H1 (cell line): Measurements from ENCODE around the gene TRIM28. TPM values are rescaled to one million over a fixed set of nuclear protein-coding genes. Genes with fewer than 3 reads are reported as not detected.

Experiments
- CTCF ChIA-PET: fragments of 300-600 bp; sonication (Branson Sonifier 250); formaldehyde crosslinking; loops from one replicate; lab custom pipeline; 2021; ENCODE audit not compliant: partially characterized antibody; lab: Charles Lee
- POLR2A ChIA-PET: fragments of 300-600 bp; sonication (Branson Sonifier 250); formaldehyde crosslinking; loops from one replicate; lab custom pipeline; 2021; ENCODE audit warnings: inconsistent platforms; ENCODE audit not compliant: partially characterized antibody; lab: Charles Lee
- DNase-seq, 2 experiments: peaks; one replicate each; pipeline versions ENCODE4 v3.0.0 to v3.0.0-alpha.2; 2010 to 2022; ENCODE audit warnings: low spot score in 2 of 2, low read depth in 1 of 2, mixed read lengths in 1 of 2
- FAIRE-seq: peaks from 2 replicates; lab custom pipeline; 2011; peaks lifted over from hg19 to GRCh38; lab: Jason Lieb, UNC
- H2AFZ ChIP-seq: 2 replicates; pipeline ENCODE4 v1.8.1; 2012; ENCODE audit warnings: low read length, inconsistent platforms
- H2AK5ac ChIP-seq: 2 replicates; pipeline ENCODE4 v1.6.1; 2013; ENCODE audit warnings: low read depth, low read length
- H2BK120ac ChIP-seq: replicated peaks from 2 replicates; pipeline ENCODE3; 2013; ENCODE audit warnings: low read depth, low read length, inconsistent platforms
- H2BK12ac ChIP-seq: 2 replicates; pipeline ENCODE4 v1.6.1; 2013; ENCODE audit warnings: low read depth, low read length
- H2BK15ac ChIP-seq: 2 replicates; pipeline ENCODE4 v1.6.1; 2013; ENCODE audit warnings: low read length
- H2BK20ac ChIP-seq: 2 replicates; pipeline ENCODE4 v1.6.1; 2013; ENCODE audit warnings: low read length
- H2BK5ac ChIP-seq: 2 replicates; pipeline ENCODE4 v1.6.1; 2013; ENCODE audit warnings: low read depth, low read length
- H3K14ac ChIP-seq: 2 replicates; pipeline ENCODE4 v1.6.1; 2013; ENCODE audit warnings: inconsistent platforms; ENCODE audit not compliant: insufficient read length
- H3K18ac ChIP-seq: 2 replicates; pipeline ENCODE4 v1.6.1; 2013; ENCODE audit warnings: low read length; ENCODE audit errors: extremely low read depth
- H3K23ac ChIP-seq: 2 replicates; pipeline ENCODE4 v1.6.1; 2013; ENCODE audit warnings: inconsistent platforms; ENCODE audit not compliant: insufficient read length
- H3K23me2 ChIP-seq: 2 replicates; pipeline ENCODE4 v1.6.1; 2013; ENCODE audit warnings: low read depth, low read length
- H3K27ac ChIP-seq: 2 replicates; pipeline ENCODE4 v1.6.1; 2011; ENCODE audit warnings: low read depth, low read length, inconsistent platforms
- H3K27me3 ChIP-seq, 4 experiments: replicated peaks in 1 of 4; 1 replicate in 1 of 4; 2 replicates in 3 of 4; pipeline versions ENCODE4 v1.6.1 to v1.8.1; 2011 to 2013; ENCODE audit warnings: low read length in 3 of 4, mild to moderate bottlenecking in 3 of 4, inconsistent platforms in 2 of 4, mixed read lengths in 2 of 4, moderate library complexity in 1 of 4; ENCODE audit not compliant: control insufficient read depth in 3 of 4, insufficient read depth in 3 of 4; ENCODE audit errors: extremely low read depth in 1 of 4
- H3K36me3 ChIP-seq, 4 experiments: 2 replicates each; pipeline versions ENCODE4 v1.6.1 to v1.8.1; 2011 to 2013; ENCODE audit warnings: mild to moderate bottlenecking in 4 of 4, low read length in 3 of 4, moderate library complexity in 2 of 4, control low read depth in 1 of 4, inconsistent platforms in 1 of 4; ENCODE audit not compliant: insufficient read depth in 4 of 4, control insufficient read depth in 2 of 4
- H3K4ac ChIP-seq: replicated peaks from 2 replicates; pipeline ENCODE3; 2013; ENCODE audit warnings: low read length, low read depth, mixed read lengths, inconsistent platforms; ENCODE audit not compliant: insufficient read length
- H3K4me1 ChIP-seq, 4 experiments: replicated peaks in 1 of 4; 1 replicate in 1 of 4; 2 replicates in 3 of 4; pipeline versions ENCODE4 v1.6.1 to v1.8.1; 2011 to 2013; ENCODE audit warnings: low read length in 3 of 4, inconsistent platforms in 2 of 4, mixed read lengths in 1 of 4; ENCODE audit not compliant: insufficient read depth in 4 of 4, control insufficient read depth in 3 of 4
- H3K4me2 ChIP-seq, 2 experiments: 2 replicates each; pipeline versions ENCODE4 v1.6.1 to v1.8.1; 2011 to 2013; ENCODE audit warnings: low read depth in 2 of 2, low read length in 2 of 2, control low read depth in 1 of 2, inconsistent platforms in 1 of 2, mild to moderate bottlenecking in 1 of 2; ENCODE audit not compliant: insufficient read depth in 1 of 2
- H3K4me3 ChIP-seq, 4 experiments: fragments of 200-600, 300-600 bp in 1 of 4; sonication (generic), shearing (Covaris generic), sonication (Bioruptor Twin) in 1 of 4; 2 replicates each; pipeline versions ENCODE4 v1.5.1 to v1.8.1; 2011 to 2016; ENCODE audit warnings: low read length in 4 of 4, low read depth in 3 of 4, control low read depth in 2 of 4, inconsistent platforms in 2 of 4, mild to moderate bottlenecking in 2 of 4, mixed read lengths in 1 of 4, moderate library complexity in 1 of 4; ENCODE audit not compliant: insufficient read depth in 2 of 4; ENCODE audit errors: extremely low read depth in 1 of 4
- H3K56ac ChIP-seq: replicated peaks from 2 replicates; pipeline ENCODE3; 2013; ENCODE audit warnings: low read depth, mild to moderate bottlenecking, mixed read lengths, low read length, inconsistent platforms; ENCODE audit not compliant: insufficient read length
- H3K79me1 ChIP-seq: 2 replicates; pipeline ENCODE4 v1.6.1; 2013; ENCODE audit warnings: low read depth, low read length, control low read depth
- H3K79me2 ChIP-seq, 2 experiments: 2 replicates each; pipeline versions ENCODE4 v1.6.1 to v1.8.1; 2012 to 2013; ENCODE audit warnings: low read length in 2 of 2, mild to moderate bottlenecking in 2 of 2, inconsistent platforms in 1 of 2; ENCODE audit not compliant: insufficient read depth in 2 of 2, control insufficient read depth in 1 of 2
- H3K9ac ChIP-seq, 4 experiments: replicated peaks in 1 of 4; 1 replicate in 1 of 4; 2 replicates in 3 of 4; pipeline versions ENCODE4 v1.6.1 to v1.8.1; 2011 to 2013; ENCODE audit warnings: low read depth in 3 of 4, low read length in 3 of 4, control low read depth in 2 of 4, mild to moderate bottlenecking in 2 of 4, moderate library complexity in 2 of 4, inconsistent platforms in 1 of 4; ENCODE audit errors: extremely low read depth in 1 of 4
- H3K9me3 ChIP-seq, 2 experiments: 2 replicates each; pipeline versions ENCODE4 v1.6.1 to v1.8.1; 2012 to 2013; ENCODE audit warnings: mild to moderate bottlenecking in 2 of 2, moderate library complexity in 2 of 2, control low read depth in 1 of 2, inconsistent platforms in 1 of 2, low read depth in 1 of 2, low read length in 1 of 2, mixed read lengths in 1 of 2; ENCODE audit not compliant: insufficient read depth in 2 of 2
- H4K20me1 ChIP-seq, 2 experiments: replicated peaks in 1 of 2; 2 replicates each; pipeline versions ENCODE3 to v1.8.1; 2011 to 2013; ENCODE audit warnings: inconsistent platforms in 2 of 2, low read length in 2 of 2, mild to moderate bottlenecking in 1 of 2; ENCODE audit not compliant: insufficient read depth in 2 of 2, control insufficient read depth in 1 of 2
- H4K5ac ChIP-seq: 2 replicates; pipeline ENCODE4 v1.6.1; 2013; ENCODE audit warnings: low read length, low read depth, mixed read lengths, inconsistent platforms; ENCODE audit not compliant: insufficient read length
- H4K8ac ChIP-seq: 2 replicates; pipeline ENCODE4 v1.8.0; 2013; ENCODE audit warnings: mild to moderate bottlenecking, moderate library complexity, low read length, inconsistent platforms; ENCODE audit not compliant: insufficient read depth; ENCODE audit errors: extremely low read depth
- H4K91ac ChIP-seq: replicated peaks from 2 replicates; pipeline ENCODE3; 2013; ENCODE audit warnings: low read length, mixed read lengths, inconsistent platforms; ENCODE audit not compliant: insufficient read length
- ATF2 ChIP-seq: IDR thresholded peaks from 2 replicates; pipeline ENCODE4 v1.6.1; 2012; ENCODE audit warnings: low read length, inconsistent platforms
- ATF3 ChIP-seq: IDR thresholded peaks from 2 replicates; pipeline ENCODE4 v1.6.1; 2011; ENCODE audit warnings: low read depth, mild to moderate bottlenecking, low read length; ENCODE audit not compliant: insufficient read depth
- EGR1 ChIP-seq: IDR thresholded peaks from 2 replicates; pipeline ENCODE4 v1.6.1; 2011; ENCODE audit warnings: low read depth, low read length, borderline replicate concordance
- KDM5A ChIP-seq: fragments of 200-600 bp; IDR thresholded peaks from 2 replicates; pipeline ENCODE4 v1.7.1; 2012; ENCODE audit warnings: mild to moderate bottlenecking, low read length, inconsistent platforms, mixed read lengths
- NRF1 ChIP-seq: IDR thresholded peaks from 2 replicates; pipeline ENCODE4 v1.6.1; 2011; ENCODE audit warnings: mild to moderate bottlenecking, low read depth, low read length, improper control_type of control experiment
- TAF1 ChIP-seq: IDR thresholded peaks from 2 replicates; pipeline ENCODE4 v1.6.1; 2011; ENCODE audit warnings: mild to moderate bottlenecking, low read depth, low read length
- TAF7 ChIP-seq: optimal IDR thresholded peaks from 2 replicates; pipeline ENCODE3; 2011; ENCODE audit warnings: low read depth, mild to moderate bottlenecking, inconsistent platforms, low read length, moderate library complexity, borderline replicate concordance
- USF2 ChIP-seq: IDR thresholded peaks from 2 replicates; pipeline ENCODE4 v1.6.1; 2011; ENCODE audit warnings: low read length, improper control_type of control experiment
- WGBS, 2 experiments: shearing (Covaris generic) in 1 of 2; methylation state at CpG; one replicate each; pipeline versions ENCODE4 v1.1.6 to v1.1.7; 2013 to 2015; ENCODE audit warnings: low lambda C conversion rate in 2 of 2, mixed read lengths in 2 of 2, inconsistent platforms in 1 of 2, low coverage in 1 of 2, missing lambda C conversion rate in 1 of 2; ENCODE audit not compliant: insufficient replicate concordance in 2 of 2, insufficient coverage in 1 of 2, insufficient read length in 1 of 2; ENCODE audit errors: extremely low coverage in 1 of 2, missing lambda C conversion rate in 1 of 2; 5-methylcytosine and 5-hydroxymethylcytosine counted together
- polyA plus RNA-seq, 7 experiments: library from polyadenylated mRNA; depleted of rRNA in 3 of 7; stranded (reverse) in 5 of 7; unstranded in 2 of 7; fragments of >200 nt in 5 of 7; fragments of 200-250 nt in 2 of 7; gene quantifications; 1 replicate in 5 of 7; 2 replicates in 1 of 7; 4 replicates in 1 of 7; pipeline versions ENCODE4 v1.2.1 to v1.2.3, GENCODE V29; 2011 to 2013; ENCODE audit warnings: missing spikeins in 2 of 7, mixed read lengths in 2 of 7
- total RNA-seq: library from RNA; stranded (reverse); fragmentation: NEBNext Ultra II Directional; extraction: Animal tissue kit (Norgen Biotek cat#: 25700); gene quantifications from 2 replicates; pipeline ENCODE4 v1.2.1, GENCODE V29; 2021

Gene TRIM28
- total and polyA plus RNA-seq, 2 of the 8 experiments (the other 6 are each of a cell fraction or from before 2014, with no cell fraction given): 1,433 to 1,442 TPM

- Histone ChIP-seq H2BK15ac (0 out of 2 replicates have a peak overlapping the region, but pooled peaks have one; percentile 92), H3K23me2 (peaks cover 22% of the 10 kb centered on the region)
- TF ChIP-seq USF2 (no peak), KDM5A (no peak), ATF3 (no peak), NRF1 (no peak), ATF2 (no peak), TAF7 (no peak), TAF1 (no peak), EGR1 (no peak)
- TF ChIP-seq, all 59 proteins: peak for 0
- H3K4me1 ChIP-seq: peaks cover 0 to 14% (median 7%) of the 10 kb centered on the region in 4 experiments; a peak in 4 of 7 replicates
- no peak overlapping the region for H2BK120ac ChIP-seq
- H2BK20ac ChIP-seq: no peak overlapping the region
- peak overlapping the region; percentile 45; the same call in 1 of the 2 replicates for H2AK5ac ChIP-seq
- peaks cover 0 to 2% of the 10 kb centered on the region in 2 experiments for H4K20me1 ChIP-seq
- no peaks in the 10 kb centered on the region for H3K36me3 ChIP-seq
- H3K27ac ChIP-seq: no peak overlapping the region
- H2BK12ac ChIP-seq: no peak overlapping the region
- ChIA-PET POLR2A (interaction anchor here (1.1 to 3.6 kb wide), 10 partner anchors 10 to 90 kb away, joined by 3 to 14 read pairs (median 4); partner anchors contain the start of genes CHMP2A, SLC27A5, TRIM28 and ZNF584), CTCF (interaction anchor here (4.9 kb wide), 1 partner anchor 20 kb away, joined by 27 read pairs; the partner anchor contains the start of gene ZBTB45)
- no peak overlapping the region for H4K8ac ChIP-seq
- peak overlapping the region; percentile 5 for H3K56ac ChIP-seq
- no peaks in the 10 kb centered on the region for H3K9me3 ChIP-seq
- no peaks in the 10 kb centered on the region for H3K79me2 ChIP-seq
- peaks cover 8% of the 10 kb centered on the region for H3K79me1 ChIP-seq
- no peaks in the 10 kb centered on the region for H3K27me3 ChIP-seq
- H2AFZ ChIP-seq: peak overlapping the region; percentile 81
- H3K9ac ChIP-seq: peak overlapping the region in 1 of 4 experiments; percentile 61; a peak in 5 of 7 replicates
- DNase-seq (no peak), FAIRE-seq (no peak)
- H4K5ac ChIP-seq: no peak overlapping the region
- H3K4me2 ChIP-seq: peak overlapping the region; percentile 93 to 96
- no peak overlapping the region for H3K14ac ChIP-seq
- peak overlapping the region; percentile 27 for H3K4ac ChIP-seq
- no peak overlapping the region for H3K23ac ChIP-seq
- H3K18ac ChIP-seq: peak overlapping the region; percentile 51; the same call in 1 of the 2 replicates
- WGBS, 2 experiments: 49% methylated on average over 18 of the region's 22 CpGs; no CpG with 5 or more reads in 1 of the 2 experiments
- peak overlapping the region; percentile 45 for H4K91ac ChIP-seq
- peak overlapping the region; percentile 72 to 83 (median 76) for H3K4me3 ChIP-seq
- peak overlapping the region; percentile 84 for H2BK5ac ChIP-seq
Observed at GRCh38 chr19:58498316-58499020, 45.4 kb upstream of the TRIM28 start.
